ENCODE measurements around the gene SGPP1. TPM values are rescaled to one million over a fixed set of nuclear protein-coding genes. Genes with fewer than 3 reads are reported as not detected.
A peak's percentile ranks its signal among the peaks of the same experiment; 100 is the strongest.

Gene SGPP1
- total RNA-seq (2021; fragmentation: NEBNext Ultra II Directional; extraction: Animal tissue kit (Norgen Biotek cat#: 25700)) (6.8 and 8.1 TPM in 2 replicates), polyA plus RNA-seq (2011; rRNA removed) (5.1 and 5.7 TPM in 2 replicates), polyA minus RNA-seq (2011; rRNA and poly(A)+ RNA removed) (3.6 and 4.8 TPM in 2 replicates)
- polyA plus RNA-seq (2011; cell fraction: cytosol; rRNA removed): 4.9 TPM
- polyA plus RNA-seq (2011; cell fraction: nucleus; rRNA removed): 2.8 TPM
- polyA plus RNA-seq (2012, experiment 1 of 2): 3.3 to 5.5 TPM (median 3.6 TPM) in 4 replicates
- polyA plus RNA-seq (2012, experiment 2 of 2): 0.91 TPM
- polyA plus RNA-seq (2013, experiment 1 of 2): 13.1 TPM
- polyA plus RNA-seq (2013, experiment 2 of 2): 13.8 TPM
- 3.0 TPM for polyA minus RNA-seq (2011; cell fraction: cytosol; rRNA and poly(A)+ RNA removed)
- 3.6 TPM for polyA minus RNA-seq (2011; cell fraction: nucleus; rRNA and poly(A)+ RNA removed)
- long read RNA-seq, experiment 1, partial matches to known transcripts: 0 of 13 reads
- long read RNA-seq, experiment 1, other reads (novel, unspliced or antisense): 9 of 13 reads
- long read RNA-seq, experiment 2: 0 reads

GRCh38 chr14:63727736-63728728 is at the start of gene SGPP1:
Gene SGPP1 (minus strand): TSS chr14:63728065. CDS start chr14:63727944, 121 bp downstream.
- Histone ChIP-seq H3K27me3 (replicated peaks in 1 of 4; ENCODE audit: control insufficient read depth in 3 of 4, extremely low read depth in 1 of 4, insufficient read depth in 3 of 4, low read length in 3 of 4) (peaks cover 0 to 21% (median 11%) of the 10 kb centered on the region in 4 experiments; a peak in 5 of 7 replicates), H3K27ac (ENCODE audit: low read depth, low read length) (no peak within 1 kb of the TSS), H4K5ac (ENCODE audit: insufficient read length, low read depth, low read length) (no peak within 1 kb of the TSS), H2BK5ac (ENCODE audit: low read depth, low read length) (peak within 1 kb of the TSS; percentile 44; the same call in 1 of the 2 replicates), H3K4me3 (ENCODE audit: extremely low read depth in 1 of 4, insufficient read depth in 2 of 4, low read depth in 3 of 4, low read length in 4 of 4) (peak within 1 kb of the TSS; percentile 56 to 83 (median 80)), H4K91ac (replicated peaks; ENCODE audit: insufficient read length, low read length) (no peak within 1 kb of the TSS), H4K8ac (ENCODE audit: extremely low read depth, insufficient read depth, low read length) (peak within 1 kb of the TSS; percentile 75; the same call in 1 of the 2 replicates), H3K14ac (ENCODE audit: insufficient read length) (no peak within 1 kb of the TSS), H3K9ac (replicated peaks in 1 of 4; ENCODE audit: extremely low read depth in 1 of 4, low read depth in 3 of 4, low read length in 3 of 4) (peak within 1 kb of the TSS in 3 of 4 experiments; percentile 58 to 72 (median 63); a peak in 5 of 7 replicates), H3K23me2 (ENCODE audit: low read depth, low read length) (peaks cover 5% of the 10 kb centered on the region; the same call in 1 of the 2 replicates), H2BK120ac (replicated peaks; ENCODE audit: low read depth, low read length) (no peak within 1 kb of the TSS), H2BK12ac (ENCODE audit: low read depth, low read length) (peak within 1 kb of the TSS; percentile 60; the same call in 1 of the 2 replicates), H3K36me3 (ENCODE audit: control insufficient read depth in 2 of 4, insufficient read depth in 4 of 4, low read length in 3 of 4) (no peaks in the 10 kb centered on the region), H3K4ac (replicated peaks; ENCODE audit: insufficient read length, low read depth, low read length) (peak within 1 kb of the TSS; percentile 67), H3K79me2 (ENCODE audit: control insufficient read depth in 1 of 2, insufficient read depth in 2 of 2, low read length in 2 of 2) (no peaks in the 10 kb centered on the region; a peak in 1 of 4 replicates), H3K79me1 (ENCODE audit: low read depth, low read length) (no peaks in the 10 kb centered on the region), H2BK15ac (ENCODE audit: low read length) (peak within 1 kb of the TSS; percentile 46; the same call in 1 of the 2 replicates), H3K9me3 (ENCODE audit: insufficient read depth in 2 of 2, low read depth in 1 of 2, low read length in 1 of 2) (no peaks in the 10 kb centered on the region), H3K23ac (ENCODE audit: insufficient read length) (no peak within 1 kb of the TSS), H3K4me1 (replicated peaks in 1 of 4; ENCODE audit: control insufficient read depth in 3 of 4, insufficient read depth in 4 of 4, low read length in 3 of 4) (no peaks in the 10 kb centered on the region), H3K18ac (ENCODE audit: extremely low read depth, low read length) (peak within 1 kb of the TSS; percentile 83; the same call in 1 of the 2 replicates), H3K56ac (replicated peaks; ENCODE audit: insufficient read length, low read depth, low read length) (no peak within 1 kb of the TSS), H2AK5ac (ENCODE audit: low read depth, low read length) (no peak within 1 kb of the TSS), H2BK20ac (ENCODE audit: low read length) (no peak within 1 kb of the TSS), H3K4me2 (ENCODE audit: insufficient read depth in 1 of 2, low read depth in 2 of 2, low read length in 2 of 2) (peak within 1 kb of the TSS; percentile 72 to 95), H4K20me1 (replicated peaks in 1 of 2; ENCODE audit: control insufficient read depth in 1 of 2, insufficient read depth in 2 of 2, low read length in 2 of 2) (no peaks in the 10 kb centered on the region), H2AFZ (ENCODE audit: low read length) (peak within 1 kb of the TSS; percentile 97; the same call in 1 of the 2 replicates)
- ChIA-PET POLR2A (ENCODE audit: partially characterized antibody) (no interaction called here), CTCF (ENCODE audit: partially characterized antibody) (interaction anchor here (0.6 to 1.0 kb wide), 2 partner anchors 41 to 43 kb away, joined by 3 read pairs; no protein-coding TSS in a partner anchor)
- DNase-seq (ENCODE audit: low read depth in 1 of 2, low spot score in 2 of 2) (peak in 1 of 2 experiments; percentile 78), FAIRE-seq (no peak)
- WGBS, 2 experiments (ENCODE audit: extremely low coverage in 1 of 2, insufficient coverage in 1 of 2, insufficient read length in 1 of 2, insufficient replicate concordance in 2 of 2, low coverage in 1 of 2, low lambda C conversion rate in 2 of 2, missing lambda C conversion rate in 1 of 2): 5% methylated on average over 46 of the region's 88 CpGs; no CpG with 5 or more reads in 1 of the 2 experiments
- TF ChIP-seq RXRA (IDR thresholded peaks at IDR 0.05; ENCODE audit: insufficient read depth, low read depth, low read length): no peak
